ENCODE data around the gene TPRN. TPM values are rescaled to one million over a fixed set of nuclear protein-coding genes. Genes with fewer than 3 reads are reported as not detected.

The TPRN gene
- polyA plus RNA-seq, 4 donors, result 34.1 to 98.4 (median 65.9) TPM

- Histone ChIP-seq H3K4me1 (ENCODE audit: control insufficient read depth in 3 of 3, insufficient read depth in 2 of 3, low read depth in 1 of 3, low read length in 2 of 3) (peaks cover 3 to 35% (median 19%) of the 10 kb centered on the region in 3 donors), H3K9me3 (ENCODE audit: control insufficient read depth in 2 of 2, insufficient read depth in 1 of 2, low read depth in 1 of 2, low read length in 1 of 2) (no peaks in the 10 kb centered on the region), H3K27me3 (ENCODE audit: control insufficient read depth in 3 of 3, insufficient read depth in 3 of 3, low read length in 3 of 3) (no peaks in the 10 kb centered on the region), H3K36me3 (ENCODE audit: control insufficient read depth in 3 of 3, insufficient read depth in 2 of 3, low read depth in 1 of 3, low read length in 3 of 3) (peaks cover 9 to 85% (median 12%) of the 10 kb centered on the region in 3 donors), H3K27ac (ENCODE audit: low read depth in 1 of 3, low read length in 2 of 3) (no peak overlapping the region), H3K4me3 (ENCODE audit: low read depth in 1 of 3, low read length in 3 of 3) (no peak overlapping the region)
- no peak for FAIRE-seq
- DNase-seq, result no peak
- WGBS, 3 donors, result 37 to 69% (median 42%) methylated on average over 6 of the region's 6 CpGs
These were observed 14.2 kb downstream of the TPRN start for GRCh38 chr9:137186385-137186784.

GRCh38 chr9:137185921-137186320 lies 14.6 kb downstream of the TPRN start:
- FAIRE-seq, result no peak
- Histone ChIP-seq H3K9me3 (ENCODE audit: control insufficient read depth in 2 of 2, insufficient read depth in 1 of 2, low read depth in 1 of 2, low read length in 1 of 2) (no peaks in the 10 kb centered on the region), H3K27ac (ENCODE audit: low read depth in 1 of 3, low read length in 2 of 3) (no peak overlapping the region), H3K4me1 (ENCODE audit: control insufficient read depth in 3 of 3, insufficient read depth in 2 of 3, low read depth in 1 of 3, low read length in 2 of 3) (peaks cover 3 to 35% (median 19%) of the 10 kb centered on the region in 3 donors), H3K4me3 (ENCODE audit: low read depth in 1 of 3, low read length in 3 of 3) (no peak overlapping the region), H3K36me3 (ENCODE audit: control insufficient read depth in 3 of 3, insufficient read depth in 2 of 3, low read depth in 1 of 3, low read length in 3 of 3) (peaks cover 9 to 85% (median 12%) of the 10 kb centered on the region in 3 donors), H3K27me3 (ENCODE audit: control insufficient read depth in 3 of 3, insufficient read depth in 3 of 3, low read length in 3 of 3) (no peaks in the 10 kb centered on the region)
- 92 to 96% (median 93%) methylated on average over 19 of the region's 19 CpGs for WGBS, 3 donors
- DNase-seq, result no peak

GRCh38 chr9:137184881-137185660 lies 15.5 kb downstream of the TPRN start:
- 93 to 94% (median 93%) methylated on average over 44 to 48 of the region's 48 CpGs for WGBS, 3 donors
- FAIRE-seq (no peak), DNase-seq (no peak)
- Histone ChIP-seq H3K27ac (ENCODE audit: low read depth in 1 of 3, low read length in 2 of 3) (no peak overlapping the region), H3K27me3 (ENCODE audit: control insufficient read depth in 3 of 3, insufficient read depth in 3 of 3, low read length in 3 of 3) (no peaks in the 10 kb centered on the region), H3K9me3 (ENCODE audit: control insufficient read depth in 2 of 2, insufficient read depth in 1 of 2, low read depth in 1 of 2, low read length in 1 of 2) (no peaks in the 10 kb centered on the region), H3K4me3 (ENCODE audit: low read depth in 1 of 3, low read length in 3 of 3) (no peak overlapping the region), H3K4me1 (ENCODE audit: control insufficient read depth in 3 of 3, insufficient read depth in 2 of 3, low read depth in 1 of 3, low read length in 2 of 3) (peaks cover 3 to 29% (median 19%) of the 10 kb centered on the region in 3 donors), H3K36me3 (ENCODE audit: control insufficient read depth in 3 of 3, insufficient read depth in 2 of 3, low read depth in 1 of 3, low read length in 3 of 3) (peaks cover 12 to 85% (median 14%) of the 10 kb centered on the region in 3 donors)

- peaks cover 14 to 86% (median 15%) of the 10 kb centered on the region in 3 donors for H3K36me3 ChIP-seq (ENCODE audit: control insufficient read depth in 3 of 3, insufficient read depth in 2 of 3, low read depth in 1 of 3, low read length in 3 of 3)
- H3K4me3 ChIP-seq (ENCODE audit: low read depth in 1 of 3, low read length in 3 of 3), result no peak overlapping the region
- H3K9me3 ChIP-seq (ENCODE audit: control insufficient read depth in 2 of 2, insufficient read depth in 1 of 2, low read depth in 1 of 2, low read length in 1 of 2), result no peaks in the 10 kb centered on the region
- 94 to 96% (median 95%) methylated on average over 27 of the region's 27 CpGs for WGBS, 3 donors
- no peak for DNase-seq
- no peak for FAIRE-seq
- H3K4me1 ChIP-seq (ENCODE audit: control insufficient read depth in 3 of 3, insufficient read depth in 2 of 3, low read depth in 1 of 3, low read length in 2 of 3), result peaks cover 0 to 20% (median 12%) of the 10 kb centered on the region in 3 donors
- no peaks in the 10 kb centered on the region for H3K27me3 ChIP-seq (ENCODE audit: control insufficient read depth in 3 of 3, insufficient read depth in 3 of 3, low read length in 3 of 3)
- no peak overlapping the region for H3K27ac ChIP-seq (ENCODE audit: low read depth in 1 of 3, low read length in 2 of 3)
These were observed 16.5 kb downstream of the TPRN start for GRCh38 chr9:137183980-137184595.

- H3K27me3 ChIP-seq (ENCODE audit: control insufficient read depth in 3 of 3, insufficient read depth in 3 of 3, low read length in 3 of 3), result no peaks in the 10 kb centered on the region
- FAIRE-seq (no peak), DNase-seq (no peak)
- WGBS, 3 donors, result 92 to 96% (median 92%) methylated on average over 16 to 17 of the region's 17 CpGs
- H3K9me3 ChIP-seq (ENCODE audit: control insufficient read depth in 2 of 2, insufficient read depth in 1 of 2, low read depth in 1 of 2, low read length in 1 of 2), result no peaks in the 10 kb centered on the region
- H3K4me1 ChIP-seq (ENCODE audit: control insufficient read depth in 3 of 3, insufficient read depth in 2 of 3, low read depth in 1 of 3, low read length in 2 of 3), result peaks cover 0 to 20% (median 12%) of the 10 kb centered on the region in 3 donors
- H3K36me3 ChIP-seq (ENCODE audit: control insufficient read depth in 3 of 3, insufficient read depth in 2 of 3, low read depth in 1 of 3, low read length in 3 of 3), result peaks cover 17 to 98% (median 24%) of the 10 kb centered on the region in 3 donors
- no peak overlapping the region for H3K27ac ChIP-seq (ENCODE audit: low read depth in 1 of 3, low read length in 2 of 3)
- H3K4me3 ChIP-seq (ENCODE audit: low read depth in 1 of 3, low read length in 3 of 3), result no peak overlapping the region
These were observed 17.7 kb downstream of the TPRN start for GRCh38 chr9:137182836-137183235.

- peaks cover 0 to 8% (median under 1%) of the 10 kb centered on the region in 3 donors for H3K4me1 ChIP-seq (ENCODE audit: control insufficient read depth in 3 of 3, insufficient read depth in 2 of 3, low read depth in 1 of 3, low read length in 2 of 3)
- H3K36me3 ChIP-seq (ENCODE audit: control insufficient read depth in 3 of 3, insufficient read depth in 2 of 3, low read depth in 1 of 3, low read length in 3 of 3), result peaks cover 17 to 99% (median 25%) of the 10 kb centered on the region in 3 donors
- no peak for FAIRE-seq
- H3K27me3 ChIP-seq (ENCODE audit: control insufficient read depth in 3 of 3, insufficient read depth in 3 of 3, low read length in 3 of 3), result no peaks in the 10 kb centered on the region
- H3K4me3 ChIP-seq (ENCODE audit: low read depth in 1 of 3, low read length in 3 of 3), result no peak overlapping the region
- no peaks in the 10 kb centered on the region for H3K9me3 ChIP-seq (ENCODE audit: control insufficient read depth in 2 of 2, insufficient read depth in 1 of 2, low read depth in 1 of 2, low read length in 1 of 2)
- no peak overlapping the region for H3K27ac ChIP-seq (ENCODE audit: low read depth in 1 of 3, low read length in 2 of 3)
- no peak for DNase-seq
- WGBS, 3 donors, result 91 to 96% (median 96%) methylated on average over 22 of the region's 22 CpGs
These were observed 18.9 kb downstream of the TPRN start for GRCh38 chr9:137181680-137182079.

GRCh38 chr9:137180491-137180890 lies 20.1 kb downstream of the TPRN start:
- Histone ChIP-seq H3K4me1 (ENCODE audit: control insufficient read depth in 3 of 3, insufficient read depth in 2 of 3, low read depth in 1 of 3, low read length in 2 of 3) (peaks cover 0 to 2% (median 0%) of the 10 kb centered on the region in 3 donors), H3K36me3 (ENCODE audit: control insufficient read depth in 3 of 3, insufficient read depth in 2 of 3, low read depth in 1 of 3, low read length in 3 of 3) (peaks cover 17 to 88% (median 25%) of the 10 kb centered on the region in 3 donors), H3K4me3 (ENCODE audit: low read depth in 1 of 3, low read length in 3 of 3) (no peak overlapping the region), H3K27me3 (ENCODE audit: control insufficient read depth in 3 of 3, insufficient read depth in 3 of 3, low read length in 3 of 3) (no peaks in the 10 kb centered on the region), H3K27ac (ENCODE audit: low read depth in 1 of 3, low read length in 2 of 3) (no peak overlapping the region), H3K9me3 (ENCODE audit: control insufficient read depth in 2 of 2, insufficient read depth in 1 of 2, low read depth in 1 of 2, low read length in 1 of 2) (no peaks in the 10 kb centered on the region)
- FAIRE-seq, result no peak
- 95 to 97% (median 96%) methylated on average over 20 of the region's 20 CpGs for WGBS, 3 donors
- no peak for DNase-seq

GRCh38 chr9:137179761-137180160 lies 20.8 kb downstream of the TPRN start:
- Histone ChIP-seq H3K27ac (ENCODE audit: low read depth in 1 of 3, low read length in 2 of 3) (no peak overlapping the region), H3K36me3 (ENCODE audit: control insufficient read depth in 3 of 3, insufficient read depth in 2 of 3, low read depth in 1 of 3, low read length in 3 of 3) (peaks cover 17 to 81% (median 25%) of the 10 kb centered on the region in 3 donors), H3K4me3 (ENCODE audit: low read depth in 1 of 3, low read length in 3 of 3) (no peak overlapping the region), H3K27me3 (ENCODE audit: control insufficient read depth in 3 of 3, insufficient read depth in 3 of 3, low read length in 3 of 3) (no peaks in the 10 kb centered on the region), H3K4me1 (ENCODE audit: control insufficient read depth in 3 of 3, insufficient read depth in 2 of 3, low read depth in 1 of 3, low read length in 2 of 3) (peaks cover 0 to 3% (median 0%) of the 10 kb centered on the region in 3 donors), H3K9me3 (ENCODE audit: control insufficient read depth in 2 of 2, insufficient read depth in 1 of 2, low read depth in 1 of 2, low read length in 1 of 2) (no peaks in the 10 kb centered on the region)
- no peak for DNase-seq
- WGBS, 3 donors, result 92 to 96% (median 96%) methylated on average over 16 to 17 of the region's 17 CpGs
- no peak for FAIRE-seq

Measured in small intestine (tissue), 7 donors.